ENCODE results near the gene VWA5B1. TPM values are rescaled to one million over a fixed set of nuclear protein-coding genes. Genes with fewer than 3 reads are reported as not detected.

Gene VWA5B1
- total RNA-seq, 1 donor from 2014 or later = 1.9 TPM

DNA sequence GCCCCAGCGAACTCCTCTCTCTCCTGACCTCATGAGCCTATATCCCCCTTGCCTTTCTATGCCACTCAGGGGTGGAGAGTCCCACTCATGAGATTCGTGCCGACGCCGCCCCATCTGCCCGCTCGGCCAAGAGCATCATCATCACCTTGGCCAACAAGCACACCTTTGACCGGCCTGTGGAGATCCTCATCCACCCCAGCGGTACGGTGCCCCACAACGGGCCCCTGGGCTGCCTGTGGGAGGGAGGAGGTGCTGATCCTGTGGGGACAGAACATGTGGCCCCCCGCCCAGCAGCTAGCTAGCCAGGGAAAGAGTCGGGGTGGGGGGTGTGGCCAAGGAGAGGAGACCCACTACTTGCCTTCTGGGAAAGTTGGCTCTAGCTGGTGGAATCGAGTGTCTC is 27.8 kb downstream of the VWA5B1 start:
- Mint-ChIP-seq H3K27me3 (peaks cover 53% of the 10 kb centered on the region), H3K9me3 (no peaks in the 10 kb centered on the region), H3K36me3 (no peaks in the 10 kb centered on the region), H3K4me3 (no peak overlapping the region), H3K4me1 (ENCODE audit: unreplicated experiment) (peaks cover 8% of the 10 kb centered on the region), H3K27ac (no peak overlapping the region)
- TF ChIP-seq, protein P1, sequence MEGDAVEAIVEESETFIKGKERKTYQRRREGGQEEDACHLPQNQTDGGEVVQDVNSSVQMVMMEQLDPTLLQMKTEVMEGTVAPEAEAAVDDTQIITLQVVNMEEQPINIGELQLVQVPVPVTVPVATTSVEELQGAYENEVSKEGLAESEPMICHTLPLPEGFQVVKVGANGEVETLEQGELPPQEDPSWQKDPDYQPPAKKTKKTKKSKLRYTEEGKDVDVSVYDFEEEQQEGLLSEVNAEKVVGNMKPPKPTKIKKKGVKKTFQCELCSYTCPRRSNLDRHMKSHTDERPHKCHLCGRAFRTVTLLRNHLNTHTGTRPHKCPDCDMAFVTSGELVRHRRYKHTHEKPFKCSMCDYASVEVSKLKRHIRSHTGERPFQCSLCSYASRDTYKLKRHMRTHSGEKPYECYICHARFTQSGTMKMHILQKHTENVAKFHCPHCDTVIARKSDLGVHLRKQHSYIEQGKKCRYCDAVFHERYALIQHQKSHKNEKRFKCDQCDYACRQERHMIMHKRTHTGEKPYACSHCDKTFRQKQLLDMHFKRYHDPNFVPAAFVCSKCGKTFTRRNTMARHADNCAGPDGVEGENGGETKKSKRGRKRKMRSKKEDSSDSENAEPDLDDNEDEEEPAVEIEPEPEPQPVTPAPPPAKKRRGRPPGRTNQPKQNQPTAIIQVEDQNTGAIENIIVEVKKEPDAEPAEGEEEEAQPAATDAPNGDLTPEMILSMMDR (conservative IDR thresholded peaks at IDR 0.05) = no peak
- DNase-seq (ENCODE audit: extremely low spot score, unreplicated experiment) = no peak

DNA sequence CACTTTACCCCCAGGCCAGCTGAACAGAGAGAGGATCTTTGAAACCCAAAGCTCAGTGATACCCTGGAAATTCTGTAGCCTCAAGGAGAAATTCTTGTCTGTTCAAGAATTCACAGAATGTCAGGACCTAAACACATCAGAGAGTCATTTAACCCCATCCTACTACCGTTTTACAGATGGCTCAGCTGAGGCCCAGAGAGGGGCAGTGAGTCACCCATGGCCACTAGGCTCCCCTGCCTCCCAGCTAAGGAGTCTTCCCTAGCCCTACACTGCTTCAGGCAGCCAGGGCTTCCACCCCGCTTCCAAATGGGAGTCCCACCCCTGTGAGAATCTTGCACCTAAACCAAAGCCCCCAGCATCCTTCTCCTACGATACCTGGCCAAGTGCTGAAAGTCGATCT is 28.3 kb downstream of the VWA5B1 start:
- Mint-ChIP-seq H3K4me3 (no peak overlapping the region), H3K27ac (no peak overlapping the region), H3K4me1 (ENCODE audit: unreplicated experiment) (peaks cover 8% of the 10 kb centered on the region), H3K27me3 (peaks cover 52% of the 10 kb centered on the region), H3K9me3 (no peaks in the 10 kb centered on the region), H3K36me3 (no peaks in the 10 kb centered on the region)
- TF ChIP-seq, protein P1 (conservative IDR thresholded peaks at IDR 0.05) = no peak
- no peak for DNase-seq (ENCODE audit: extremely low spot score, unreplicated experiment)

DNA sequence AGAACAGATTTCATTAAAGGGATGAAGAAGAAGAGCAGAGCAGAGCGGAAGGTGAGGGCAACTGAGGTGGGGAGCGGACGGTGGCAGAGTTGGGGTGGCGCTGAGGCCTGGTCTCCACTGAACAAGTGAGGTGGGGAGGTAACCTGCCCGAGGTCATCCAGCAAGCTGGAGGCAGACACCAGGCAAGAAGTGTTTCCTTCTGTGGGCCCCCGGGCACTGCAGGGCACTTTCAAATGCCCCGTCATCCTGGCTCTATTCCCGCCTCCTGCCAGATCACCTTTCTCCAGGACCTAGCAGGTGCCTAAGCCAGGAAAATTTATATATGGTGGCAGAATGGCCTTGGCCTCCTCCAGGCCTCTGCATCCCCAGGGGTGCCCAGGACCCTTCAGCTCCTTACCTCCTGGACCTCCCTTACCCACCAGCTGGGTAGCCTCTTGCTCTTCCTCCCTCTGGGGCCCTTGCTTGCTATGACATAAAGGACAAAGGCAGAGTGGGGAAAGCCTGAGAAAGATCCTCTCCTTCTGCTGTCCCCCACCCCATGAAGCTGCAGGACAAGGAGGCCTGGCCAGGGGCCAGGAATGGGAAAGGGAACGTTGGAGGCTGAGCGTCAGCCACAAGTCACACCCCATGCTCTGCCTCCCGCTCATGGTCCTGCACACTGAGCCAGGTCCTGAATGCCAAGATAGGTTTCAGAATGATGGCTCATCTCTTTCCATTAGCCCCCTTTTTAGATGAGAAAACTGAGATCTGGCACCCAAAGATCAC is 29.0 kb downstream of the VWA5B1 start:
- H3K4me1 Mint-ChIP-seq (ENCODE audit: unreplicated experiment) = peaks cover 8% of the 10 kb centered on the region

DNA sequence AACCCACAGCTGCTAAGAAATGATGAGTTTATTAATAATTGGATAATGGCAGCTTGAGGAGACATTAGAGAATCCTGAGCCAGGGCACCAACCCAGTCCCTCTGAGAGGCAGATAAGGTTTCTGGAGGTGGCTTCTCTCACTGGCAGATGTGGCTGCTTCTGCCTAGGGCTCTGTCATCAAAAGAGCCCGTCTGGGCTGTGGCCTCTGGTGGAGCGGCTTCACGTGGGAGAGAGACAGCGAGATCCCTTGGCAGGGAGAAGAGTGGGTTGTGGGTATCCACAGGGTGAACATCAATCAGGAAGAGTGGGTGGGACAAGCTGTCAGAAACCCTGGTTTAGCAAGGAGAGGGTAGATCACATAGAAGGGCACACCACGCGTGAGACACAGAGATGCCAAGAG is 30.0 kb downstream of the VWA5B1 start:
- no peak for DNase-seq (ENCODE audit: extremely low spot score, unreplicated experiment)
- TF ChIP-seq, protein P1 (conservative IDR thresholded peaks at IDR 0.05) = no peak
- peaks cover 54% of the 10 kb centered on the region for H3K27me3 Mint-ChIP-seq

More for the DNA sequence above, 29.0 kb downstream of the VWA5B1 start:
- TF ChIP-seq, protein P1 (conservative IDR thresholded peaks at IDR 0.05) = no peak
- Mint-ChIP-seq H3K27me3 (peaks cover 51% of the 10 kb centered on the region), H3K4me3 (no peak overlapping the region), H3K27ac (no peak overlapping the region), H3K9me3 (no peaks in the 10 kb centered on the region), H3K36me3 (no peaks in the 10 kb centered on the region)
- no peak for DNase-seq (ENCODE audit: extremely low spot score, unreplicated experiment)

DNA sequence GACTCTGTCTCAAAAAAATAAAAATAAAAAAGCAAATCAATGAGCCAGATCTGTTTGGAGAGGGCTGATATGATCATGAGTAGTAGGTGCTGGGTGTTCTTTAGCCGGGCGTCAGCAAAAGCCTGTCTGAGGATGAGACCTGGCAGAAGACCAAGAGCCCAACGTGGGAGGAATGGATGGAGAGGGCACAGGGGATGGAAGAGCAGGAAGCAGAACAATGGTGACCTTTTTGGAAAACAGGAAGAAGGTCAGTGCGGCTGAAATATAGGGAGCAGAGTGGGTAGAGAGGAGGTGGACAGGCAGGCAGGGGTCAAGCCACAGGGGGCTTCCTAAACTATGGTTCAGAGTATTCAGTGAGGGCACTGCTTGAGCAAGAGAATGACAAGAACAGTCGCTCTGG is 30.9 kb downstream of the VWA5B1 start:
- no peak for DNase-seq (ENCODE audit: extremely low spot score, unreplicated experiment)
- H3K27ac Mint-ChIP-seq = no peak overlapping the region
- H3K4me3 Mint-ChIP-seq = no peak overlapping the region
- H3K27me3 Mint-ChIP-seq = peaks cover 51% of the 10 kb centered on the region
- peaks cover 20% of the 10 kb centered on the region for H3K4me1 Mint-ChIP-seq (ENCODE audit: unreplicated experiment)
- no peaks in the 10 kb centered on the region for H3K36me3 Mint-ChIP-seq
- no peaks in the 10 kb centered on the region for H3K9me3 Mint-ChIP-seq
- TF ChIP-seq, protein P1 (conservative IDR thresholded peaks at IDR 0.05) = no peak

More for the DNA sequence above, 30.0 kb downstream of the VWA5B1 start:
- Mint-ChIP-seq H3K4me1 (ENCODE audit: unreplicated experiment) (peaks cover 15% of the 10 kb centered on the region), H3K4me3 (no peak overlapping the region), H3K27ac (no peak overlapping the region), H3K36me3 (no peaks in the 10 kb centered on the region), H3K9me3 (no peaks in the 10 kb centered on the region)

Data from type B pancreatic cell (in vitro differentiated cells).